Ovary (tissue), 9 donors: Measurements from ENCODE around the gene CEMIP. TPM values are rescaled to one million over a fixed set of nuclear protein-coding genes. Genes with fewer than 3 reads are reported as not detected.

ENCODE experiments used
- DNase-seq, 5 donors: peaks; one replicate each; pipeline ENCODE4 v3.0.0-alpha.2; 2019 to 2020
- H3K27ac ChIP-seq, 2 donors: fragments of 200-600 bp; one replicate each; pipeline versions ENCODE4 v1.5.1 to v1.8.0; 2019 to 2022
- H3K27me3 ChIP-seq: fragments of 200-600 bp; one replicate; pipeline ENCODE4 v1.8.0; 2022
- H3K36me3 ChIP-seq: fragments of 200-600 bp; sonication (generic); one replicate; pipeline ENCODE4 v1.5.1; 2019
- H3K4me1 ChIP-seq: one replicate; pipeline ENCODE4 v1.8.1; 2013; ENCODE audit warnings: mild to moderate bottlenecking, moderate library complexity; ENCODE audit not compliant: insufficient read depth
- H3K4me3 ChIP-seq: fragments of 200-600 bp; sonication (generic); one replicate; pipeline ENCODE4 v1.5.1; 2017
- H3K9me3 ChIP-seq, 2 donors: fragments of 200-600 bp in 1 of 2; sonication (generic) in 1 of 2; one replicate each; pipeline versions ENCODE4 v1.5.1 to v1.8.1; 2013 to 2019; ENCODE audit warnings: mild to moderate bottlenecking in 1 of 2, moderate library complexity in 1 of 2
- EP300 ChIP-seq: sonication (generic); formaldehyde crosslinking; IDR thresholded peaks from one replicate; pipeline ENCODE4 v1.6.1; 2017; ENCODE audit warnings: antibody characterized with exemption
- POLR2A ChIP-seq: fragments of 450-650 bp; IDR thresholded peaks from one replicate; pipeline ENCODE4 v1.6.1; 2017; ENCODE audit warnings: antibody characterized with exemption, mild to moderate bottlenecking, moderate library complexity
- WGBS, 3 donors: extraction: QIAGEN DNeasy Blood & Tissue Kit in 1 of 3; methylation state at CpG; one replicate each; pipeline versions ENCODE4 v1.1.5 to v1.1.7; 2013 to 2017; 5-methylcytosine and 5-hydroxymethylcytosine counted together
- intact Hi-C, 4 donors: fragments of 100-400 bp; cut with DNase I; formaldehyde crosslinking; loops; one replicate each; pipeline versions ENCODE4 v1.11.0 to v1.15.1; 2022 to 2023
- polyA plus RNA-seq, 2 donors: library from polyadenylated mRNA; stranded (reverse); fragments of 200-250 nt in 1 of 2; fragments of 350-450 nt in 1 of 2; fragmentation: Illumina TruSeq in 1 of 2; extraction: RNeasy Lipid Tissue Mini Kit (QIAGEN cat#74804) in 1 of 2; gene quantifications; one replicate each; pipeline ENCODE4 v1.2.3, GENCODE V29; 2013 to 2014
- total RNA-seq, 7 donors: library from RNA; depleted of rRNA in 2 of 7; stranded (reverse); fragments of >200 nt in 2 of 7; fragmentation: NEBNext Ultra II Directional in 3 of 7; extraction: Animal tissue kit (Norgen Biotek cat#: 25700) in 3 of 7; gene quantifications; one replicate each; pipeline versions ENCODE4 v1.1.0 to v1.2.4, GENCODE V29; 2016 to 2023
- TF ChIP-seq, protein P1 (sequence below), 3 donors: fragments of 450-650 bp in 2 of 3; fragments of 200-600 bp in 1 of 3; IDR thresholded peaks; one replicate each; pipeline versions ENCODE4 v1.5.1 to v1.8.0; 2016 to 2022; ENCODE audit warnings: antibody characterized with exemption in 3 of 3, mild to moderate bottlenecking in 1 of 3
- donor health status: DM: no; HTN: no; CAD: no; lungs with moderate emphysema.
- donor health status: DM: no; HTN: no; CAD: no.
- donor health status: Bipolar disorder and iron deficiency.
- donor health status: DM: yes; HTN: yes; CAD: no.
- donor health status: DM: no; HTN: no; CAD: no.
- donor health status: DM: yes; HTN: yes; CAD: no.

CEMIP gene
- total and polyA plus RNA-seq, 9 donors = 2.2 to 12.3 (median 4.7) TPM

GRCh38 chr15:80982205-80982604 lies 203.0 kb downstream of the CEMIP start:
- TF ChIP-seq, protein P1, sequence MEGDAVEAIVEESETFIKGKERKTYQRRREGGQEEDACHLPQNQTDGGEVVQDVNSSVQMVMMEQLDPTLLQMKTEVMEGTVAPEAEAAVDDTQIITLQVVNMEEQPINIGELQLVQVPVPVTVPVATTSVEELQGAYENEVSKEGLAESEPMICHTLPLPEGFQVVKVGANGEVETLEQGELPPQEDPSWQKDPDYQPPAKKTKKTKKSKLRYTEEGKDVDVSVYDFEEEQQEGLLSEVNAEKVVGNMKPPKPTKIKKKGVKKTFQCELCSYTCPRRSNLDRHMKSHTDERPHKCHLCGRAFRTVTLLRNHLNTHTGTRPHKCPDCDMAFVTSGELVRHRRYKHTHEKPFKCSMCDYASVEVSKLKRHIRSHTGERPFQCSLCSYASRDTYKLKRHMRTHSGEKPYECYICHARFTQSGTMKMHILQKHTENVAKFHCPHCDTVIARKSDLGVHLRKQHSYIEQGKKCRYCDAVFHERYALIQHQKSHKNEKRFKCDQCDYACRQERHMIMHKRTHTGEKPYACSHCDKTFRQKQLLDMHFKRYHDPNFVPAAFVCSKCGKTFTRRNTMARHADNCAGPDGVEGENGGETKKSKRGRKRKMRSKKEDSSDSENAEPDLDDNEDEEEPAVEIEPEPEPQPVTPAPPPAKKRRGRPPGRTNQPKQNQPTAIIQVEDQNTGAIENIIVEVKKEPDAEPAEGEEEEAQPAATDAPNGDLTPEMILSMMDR (IDR thresholded peaks at IDR 0.05) = no peak
- TF ChIP-seq POLR2A (no peak), EP300 (no peak)
- no peak for DNase-seq
- WGBS, 3 donors = 86 to 88% (median 88%) methylated on average over 2 of the region's 2 CpGs
- intact Hi-C loops = loop anchor here in 1 of 4 donors (10.0 kb wide), 1 partner anchor 527 kb away; no protein-coding TSS in a partner anchor
- Histone ChIP-seq H3K36me3 (no peaks in the 10 kb centered on the region), H3K27ac (no peak overlapping the region), H3K4me3 (no peak overlapping the region), H3K9me3 (no peaks in the 10 kb centered on the region), H3K4me1 (peaks cover 4% of the 10 kb centered on the region), H3K27me3 (no peaks in the 10 kb centered on the region)

GRCh38 chr15:80982839-80983238 lies 203.7 kb downstream of the CEMIP start:
- Histone ChIP-seq H3K4me1 (peaks cover 7% of the 10 kb centered on the region), H3K27me3 (no peaks in the 10 kb centered on the region), H3K4me3 (no peak overlapping the region), H3K27ac (no peak overlapping the region), H3K9me3 (no peaks in the 10 kb centered on the region), H3K36me3 (no peaks in the 10 kb centered on the region)
- intact Hi-C loops = loop anchor here in 1 of 4 donors (10.0 kb wide), 1 partner anchor 528 kb away; no protein-coding TSS in a partner anchor
- DNase-seq = no peak
- WGBS, 3 donors = 83 to 91% (median 88%) methylated on average over 5 of the region's 5 CpGs
- no peak for TF ChIP-seq POLR2A
- TF ChIP-seq EP300 = no peak
- TF ChIP-seq, protein P1 (IDR thresholded peaks at IDR 0.05) = no peak

- Histone ChIP-seq H3K27me3 (no peaks in the 10 kb centered on the region), H3K9me3 (no peaks in the 10 kb centered on the region), H3K4me3 (no peak overlapping the region), H3K36me3 (no peaks in the 10 kb centered on the region), H3K27ac (no peak overlapping the region), H3K4me1 (peaks cover 14% of the 10 kb centered on the region)
- no peak for DNase-seq
- intact Hi-C loops = loop anchor here in 2 of 4 donors (5.0 to 10.0 kb wide), 2 partner anchors 122 to 530 kb away; no protein-coding TSS in a partner anchor
- WGBS, 3 donors = 73 to 77% (median 74%) methylated on average over 9 of the region's 9 CpGs
- TF ChIP-seq EP300 (no peak), POLR2A (no peak)
- TF ChIP-seq, protein P1 (IDR thresholded peaks at IDR 0.05) = no peak
Observed at GRCh38 chr15:80984856-80985255, 205.7 kb downstream of the CEMIP start.

DNA sequence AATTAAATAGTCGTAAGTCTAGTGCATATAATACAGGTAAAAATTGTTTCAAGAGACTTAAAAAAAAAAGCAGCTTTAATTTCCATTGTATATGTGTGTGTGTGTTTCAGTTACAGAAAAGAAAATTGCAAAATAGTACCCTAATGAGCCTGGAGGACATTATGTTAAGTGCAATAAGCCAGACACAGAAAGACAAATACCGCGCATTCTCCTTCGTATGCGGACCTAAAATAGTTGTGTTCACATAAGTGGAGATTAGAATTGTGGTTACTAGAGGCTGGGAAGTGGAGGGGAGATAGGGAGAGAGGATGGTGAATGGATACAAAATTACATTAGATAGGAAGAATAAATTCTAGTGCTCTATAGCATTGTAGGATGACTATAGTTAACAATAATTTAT lies 206.8 kb downstream of the CEMIP start:
- WGBS, 3 donors = 90 to 95% (median 91%) methylated on average over 5 of the region's 5 CpGs
- Histone ChIP-seq H3K9me3 (no peaks in the 10 kb centered on the region), H3K36me3 (no peaks in the 10 kb centered on the region), H3K4me1 (peaks cover 15% of the 10 kb centered on the region), H3K27me3 (no peaks in the 10 kb centered on the region), H3K27ac (no peak overlapping the region), H3K4me3 (no peak overlapping the region)
- intact Hi-C loops = loop anchor here in 2 of 4 donors (5.0 to 10.0 kb wide), 2 partner anchors 121 to 531 kb away; no protein-coding TSS in a partner anchor
- no peak for TF ChIP-seq POLR2A
- TF ChIP-seq, protein P1 (IDR thresholded peaks at IDR 0.05) = no peak
- no peak for DNase-seq
